HG02623 (cell line): ENCODE results near the gene FBXO47.

Source experiments
- ATAC-seq: cut with Tn5 transposase; IDR thresholded peaks from one replicate; pipeline ENCODE4 v1.9.1; 2021; ENCODE audit warnings: moderate library complexity; ENCODE audit not compliant: unreplicated experiment

FBXO47 gene

DNA sequence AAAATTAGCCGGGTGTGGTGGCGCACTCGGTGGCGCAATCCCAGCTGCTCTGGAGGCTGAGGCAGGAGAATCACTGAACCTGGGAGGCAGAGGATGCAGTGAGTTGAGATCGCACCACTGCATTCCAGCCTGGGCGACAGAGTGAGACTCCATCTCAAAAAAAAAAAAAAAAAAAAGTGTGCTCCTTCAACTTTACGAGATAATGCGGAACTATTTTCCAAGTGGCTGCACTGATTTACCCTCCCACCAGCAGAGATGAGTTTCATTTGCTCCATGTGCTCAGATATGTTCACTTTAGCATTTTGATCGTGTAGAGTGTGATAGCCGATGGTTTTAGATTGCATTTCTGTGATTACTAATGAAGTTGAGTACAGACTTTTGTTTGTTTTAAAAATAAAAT lies 61.8 kb downstream of the FBXO47 start:
- no peak for ATAC-seq

DNA sequence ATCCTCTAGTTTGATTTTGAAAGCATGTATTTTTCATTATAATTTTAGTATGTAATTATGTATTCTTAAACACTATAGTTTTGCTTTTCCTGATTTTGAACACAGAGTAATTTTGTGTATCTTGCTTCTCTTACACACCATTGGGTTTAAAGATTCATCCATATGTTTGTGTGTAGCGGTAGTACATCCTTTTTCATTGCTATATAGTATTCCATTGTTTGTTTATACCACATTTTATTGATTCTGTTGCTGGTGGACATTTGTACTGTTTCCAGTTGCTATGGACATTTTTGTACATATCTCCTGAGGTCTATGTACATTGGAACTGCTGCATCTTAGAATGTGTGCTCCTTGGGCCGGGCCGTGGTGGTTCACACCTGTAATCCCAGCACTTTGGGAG lies 62.3 kb downstream of the FBXO47 start:
- ATAC-seq = no peak

DNA sequence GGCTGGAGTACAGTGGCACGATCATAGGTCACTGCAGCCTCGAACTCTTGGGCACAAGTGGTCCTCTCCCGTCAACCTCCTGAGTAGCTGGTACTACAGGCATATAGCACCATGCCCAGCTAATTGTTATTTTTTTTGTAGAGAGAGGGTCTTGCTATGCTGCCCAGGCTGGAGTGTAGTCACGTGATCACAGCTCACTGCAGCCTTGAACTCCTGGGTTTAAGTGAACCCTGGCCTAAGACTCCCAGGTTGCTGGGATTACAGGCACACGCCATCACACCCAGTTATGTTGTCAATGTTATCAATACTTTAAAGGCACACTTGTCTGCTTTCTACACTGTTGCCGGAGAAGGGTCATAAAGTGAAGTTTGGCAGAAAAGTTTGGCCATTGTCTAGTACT lies 63.8 kb downstream of the FBXO47 start:
- ATAC-seq = no peak

DNA sequence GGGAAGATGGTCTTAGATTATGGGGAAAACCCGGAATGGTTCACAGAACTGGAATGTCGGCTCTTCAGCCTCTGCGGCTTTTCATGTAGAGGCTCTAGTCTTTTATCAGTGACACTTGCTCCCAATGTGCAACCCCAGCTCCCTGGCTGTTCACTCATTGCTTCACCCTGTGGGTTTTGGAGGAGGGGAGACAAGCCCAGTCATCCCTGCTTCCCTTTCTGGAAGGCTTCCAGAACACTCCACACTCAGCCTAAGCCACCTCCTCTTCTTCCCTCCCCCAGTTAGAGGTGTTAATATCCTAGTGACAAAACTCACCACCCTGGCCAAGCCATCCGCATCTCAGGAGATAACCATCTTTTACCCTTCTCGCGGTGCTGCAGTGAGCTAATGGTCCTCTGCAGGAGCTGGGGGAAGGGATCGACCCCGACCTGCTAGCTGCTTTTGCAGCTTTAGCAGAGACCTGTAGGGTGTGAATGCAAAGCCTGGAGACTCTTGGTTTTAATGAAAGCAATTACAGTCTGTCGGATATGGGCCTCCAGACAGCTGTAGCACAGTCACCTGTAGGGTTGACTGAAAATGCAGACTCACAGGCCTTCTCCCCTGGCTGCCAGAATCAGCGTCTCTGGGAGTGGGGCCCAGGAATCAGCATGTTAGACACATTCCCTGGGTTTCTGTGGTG lies 66.1 kb downstream of the FBXO47 start:
- no peak for ATAC-seq

DNA sequence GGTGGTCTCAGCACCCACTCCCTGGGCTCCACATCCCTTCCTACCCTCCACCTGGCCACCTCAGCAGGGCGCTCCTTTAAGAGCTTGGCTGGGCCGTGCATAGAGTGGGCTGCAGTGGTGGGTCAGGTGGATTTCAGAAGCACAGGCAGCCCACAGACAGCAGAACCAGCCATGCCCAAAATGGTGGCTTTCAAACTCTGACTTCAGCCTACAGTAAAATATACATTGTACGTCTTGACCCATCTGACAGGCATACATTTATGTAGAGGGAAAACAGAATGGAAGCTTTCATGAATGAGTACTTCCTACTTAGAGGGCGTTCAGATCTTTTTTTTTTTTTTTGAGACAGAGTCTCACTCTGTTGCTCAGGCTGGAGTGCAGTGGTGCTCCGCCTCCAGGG lies 67.8 kb downstream of the FBXO47 start:
- no peak for ATAC-seq

DNA sequence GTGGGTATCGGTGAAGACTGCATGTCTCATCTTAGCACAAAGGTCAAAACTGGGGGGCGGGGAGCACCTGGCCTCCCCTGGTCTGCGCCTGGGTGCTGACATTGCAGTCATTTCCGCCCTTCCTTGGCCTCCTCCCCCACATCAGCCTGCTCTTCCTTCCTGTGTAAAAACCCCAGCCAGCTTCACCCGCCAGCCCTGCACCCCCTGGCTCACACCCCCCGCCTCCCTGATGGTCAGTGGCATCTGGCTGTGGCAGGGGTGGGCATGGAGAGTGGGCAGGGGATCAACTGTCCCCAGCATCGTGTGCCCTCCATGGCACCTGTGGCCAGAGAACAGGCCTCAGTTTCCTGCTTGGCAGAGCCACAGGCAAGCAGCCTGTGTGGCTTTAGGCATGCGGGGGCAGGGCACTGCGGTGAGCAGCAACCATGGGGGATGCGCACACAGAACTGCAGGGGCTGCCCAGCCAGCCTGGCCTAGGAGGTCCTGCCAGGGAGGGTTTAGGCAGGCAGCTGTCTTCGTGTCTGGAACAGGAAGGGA lies 68.3 kb downstream of the FBXO47 start:
- ATAC-seq = peak; percentile 67

DNA sequence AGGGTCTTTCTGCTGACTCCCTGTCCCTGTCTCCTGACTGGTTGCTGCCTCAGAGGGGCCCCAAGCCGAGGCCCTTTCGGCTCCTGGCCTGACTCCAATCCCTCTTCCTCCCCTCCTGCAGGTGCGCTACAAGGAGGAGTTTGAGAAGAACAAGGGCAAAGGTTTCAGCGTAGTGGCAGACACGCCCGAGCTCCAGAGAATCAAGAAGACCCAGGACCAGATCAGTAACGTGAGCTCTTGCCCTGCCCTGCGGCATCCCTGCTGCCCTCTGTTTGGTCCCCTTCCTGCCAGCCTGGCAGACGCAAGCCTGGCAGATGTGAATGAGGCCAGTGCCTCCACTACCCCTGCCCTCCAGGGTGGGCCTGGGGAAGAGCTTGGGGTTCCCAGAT lies 68.9 kb downstream of the FBXO47 start:
- ATAC-seq = no peak

DNA sequence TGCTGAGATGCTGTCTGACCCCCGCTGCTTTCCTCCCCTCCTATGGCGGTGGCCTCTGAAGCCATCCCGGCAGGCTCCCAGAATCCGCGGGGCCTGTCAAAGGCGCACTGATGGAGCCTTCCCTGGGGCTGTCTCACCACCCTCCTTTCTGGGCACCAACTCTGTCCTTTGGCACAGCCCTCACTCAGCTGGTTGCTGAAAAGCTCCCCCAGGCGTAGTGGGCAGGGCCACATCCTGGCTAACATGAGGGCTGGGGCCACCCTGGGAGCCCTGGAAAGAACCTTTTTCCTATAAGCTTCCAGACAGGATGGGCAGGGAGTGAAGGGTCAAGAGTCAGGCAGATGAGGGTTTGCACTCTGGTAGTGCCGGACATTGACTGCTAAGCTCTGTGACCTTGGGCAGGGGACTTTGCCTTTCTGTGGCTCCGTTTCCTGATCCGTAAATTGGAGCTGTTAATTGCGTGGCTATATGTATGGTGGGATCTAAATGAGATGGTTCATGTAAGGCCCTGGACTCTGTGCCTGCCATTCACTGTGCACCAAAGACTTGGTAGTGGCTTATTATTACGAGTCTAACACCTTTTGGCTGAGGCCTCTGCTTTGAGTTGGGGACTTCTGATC lies 69.4 kb downstream of the FBXO47 start:
- ATAC-seq = no peak

DNA sequence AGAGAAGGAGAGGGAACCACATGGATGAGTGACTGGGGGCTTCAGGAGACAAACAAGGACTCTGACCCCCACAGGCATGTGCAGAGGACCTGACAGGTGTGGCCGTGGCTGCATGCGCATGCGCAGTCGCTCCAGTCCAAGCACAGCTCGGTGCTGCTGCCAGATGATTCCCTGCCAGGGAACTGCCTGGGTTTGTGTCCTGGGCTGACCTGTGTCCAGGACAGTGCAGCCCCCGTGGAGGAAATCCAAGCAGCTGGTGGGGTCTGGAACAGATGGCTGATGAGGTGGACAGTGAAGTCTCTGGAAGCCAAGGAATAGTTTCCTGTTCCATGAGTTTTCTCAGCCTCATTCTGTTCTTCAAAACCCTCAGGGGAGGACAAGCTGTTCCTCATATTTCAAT lies 70.0 kb downstream of the FBXO47 start:
- no peak for ATAC-seq

DNA sequence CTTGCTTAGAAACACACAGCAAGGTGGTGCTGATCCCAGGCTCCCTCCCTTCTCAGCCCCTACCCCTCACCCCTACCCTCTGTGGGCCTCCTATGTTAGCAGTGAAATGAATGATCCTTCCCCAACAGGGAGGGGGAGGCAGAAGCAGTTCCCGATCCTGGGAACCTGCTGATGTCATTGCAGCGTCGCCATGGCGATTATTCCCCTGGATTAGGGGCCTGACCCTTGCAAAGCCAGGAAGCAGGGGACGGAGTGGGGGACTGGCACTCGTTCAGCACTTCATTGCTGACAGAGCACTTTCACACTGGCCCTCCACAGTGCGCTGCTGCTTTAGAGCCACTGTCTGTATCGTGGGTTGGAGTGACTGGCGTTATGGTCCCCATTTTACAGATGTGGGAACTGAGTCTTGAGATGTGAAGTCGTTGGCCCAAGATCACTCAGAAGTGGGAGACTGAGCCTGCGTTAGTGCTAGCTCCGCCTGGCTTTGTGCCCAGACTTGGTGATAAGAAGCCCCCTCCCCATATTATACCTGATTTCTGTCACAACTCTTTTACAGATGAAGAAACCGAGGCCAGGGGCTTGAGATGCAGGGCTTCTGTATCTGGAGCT lies 70.8 kb downstream of the FBXO47 start:
- ATAC-seq = no peak

DNA sequence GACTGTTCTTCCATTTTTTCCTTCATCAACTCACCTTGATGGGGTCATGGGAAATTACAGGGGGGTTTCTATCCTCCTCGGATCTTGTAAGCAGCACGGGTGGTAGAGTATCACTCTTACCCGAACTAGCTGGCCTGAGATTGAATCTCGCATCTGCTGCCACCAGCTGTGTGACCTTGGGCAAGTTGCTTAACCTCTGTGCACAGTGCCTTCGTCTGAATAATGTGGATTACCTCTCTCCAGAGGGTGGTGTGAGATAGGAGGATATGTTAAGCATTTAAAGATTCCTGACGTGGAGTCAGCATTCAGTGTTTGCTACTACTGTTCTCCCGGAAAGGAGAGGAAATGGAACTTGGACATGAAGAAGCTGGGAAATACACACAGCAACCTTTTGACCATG lies 72.9 kb downstream of the FBXO47 start:
- no peak for ATAC-seq

DNA sequence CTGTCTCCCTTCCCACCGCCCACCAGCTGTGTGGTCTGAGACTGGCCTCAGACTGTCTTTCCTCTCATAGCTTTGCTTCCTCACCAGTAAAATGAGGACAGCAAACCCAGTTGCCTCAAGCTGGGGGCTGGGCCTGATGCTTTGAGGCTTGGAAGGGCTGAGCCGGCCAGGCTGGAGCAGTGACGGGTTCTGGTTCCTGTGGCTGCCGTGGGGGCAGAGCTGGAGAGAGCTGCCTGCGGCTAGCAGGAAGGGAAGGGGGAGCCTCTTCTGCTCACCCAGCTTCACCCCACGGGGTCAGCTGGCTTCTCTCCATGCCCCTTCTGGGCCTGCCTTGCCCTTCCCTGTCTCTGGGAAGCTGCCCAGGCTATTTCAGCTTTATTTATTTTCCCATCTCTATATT lies 73.6 kb downstream of the FBXO47 start:
- ATAC-seq = no peak

DNA sequence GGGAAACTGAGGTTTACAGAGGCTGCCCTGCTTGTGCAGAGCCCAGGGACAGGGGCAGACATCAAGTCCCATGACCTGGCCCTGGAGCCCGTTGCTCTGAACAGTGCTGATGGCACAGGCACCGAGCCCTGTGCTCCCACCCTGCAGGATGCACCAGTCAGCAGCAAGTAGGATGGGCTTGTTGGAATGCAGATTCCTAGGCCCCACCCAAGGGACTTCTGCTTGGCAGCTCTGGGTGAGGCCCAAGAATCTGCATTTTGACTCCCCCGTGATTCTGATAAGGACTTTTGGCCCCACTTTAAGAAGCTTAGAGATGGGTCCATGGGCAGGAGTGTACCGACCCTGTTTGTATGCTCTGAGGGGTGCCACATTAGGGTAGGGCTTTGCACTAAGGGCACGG lies 74.1 kb downstream of the FBXO47 start:
- no peak for ATAC-seq

DNA sequence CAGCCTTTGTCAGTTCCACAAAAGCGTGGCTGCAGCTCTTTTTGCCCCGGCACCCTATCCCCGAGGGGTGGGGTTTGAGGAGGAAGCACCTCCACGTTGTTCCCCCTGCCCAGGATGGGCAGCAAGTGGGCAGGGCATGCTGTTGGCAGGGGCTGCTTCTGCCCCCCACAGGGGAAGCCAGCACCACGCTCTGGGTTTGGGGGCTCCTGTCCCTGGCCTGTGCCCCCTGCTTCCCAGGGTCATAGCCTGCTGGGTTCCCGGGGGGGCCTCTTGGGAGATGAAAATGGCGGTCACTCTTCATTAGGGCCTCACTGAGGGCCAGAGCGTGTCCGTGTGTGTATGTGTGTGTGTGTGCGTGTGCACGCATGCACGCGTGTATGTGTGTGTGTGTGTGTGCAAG lies 74.6 kb downstream of the FBXO47 start:
- no peak for ATAC-seq

DNA sequence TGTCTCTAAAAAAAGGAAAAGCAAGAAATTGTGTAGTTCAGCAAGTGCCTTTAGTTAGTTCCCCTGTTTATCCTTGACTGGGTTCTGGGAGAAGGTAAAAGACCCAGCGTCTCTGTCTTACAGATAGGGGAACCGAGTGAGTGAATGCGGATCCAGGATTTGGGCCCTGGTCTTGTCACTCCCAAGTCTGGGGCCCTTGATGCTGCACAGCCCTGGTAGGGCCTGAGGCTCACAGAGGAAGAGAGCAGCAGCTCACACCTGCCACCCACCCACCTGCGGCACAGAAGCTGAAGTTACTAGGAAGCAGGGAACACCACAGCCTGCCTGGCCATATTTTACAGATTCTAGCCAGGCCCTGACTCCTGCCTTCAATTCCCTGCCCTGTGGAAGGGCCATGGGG lies 75.1 kb downstream of the FBXO47 start:
- no peak for ATAC-seq

DNA sequence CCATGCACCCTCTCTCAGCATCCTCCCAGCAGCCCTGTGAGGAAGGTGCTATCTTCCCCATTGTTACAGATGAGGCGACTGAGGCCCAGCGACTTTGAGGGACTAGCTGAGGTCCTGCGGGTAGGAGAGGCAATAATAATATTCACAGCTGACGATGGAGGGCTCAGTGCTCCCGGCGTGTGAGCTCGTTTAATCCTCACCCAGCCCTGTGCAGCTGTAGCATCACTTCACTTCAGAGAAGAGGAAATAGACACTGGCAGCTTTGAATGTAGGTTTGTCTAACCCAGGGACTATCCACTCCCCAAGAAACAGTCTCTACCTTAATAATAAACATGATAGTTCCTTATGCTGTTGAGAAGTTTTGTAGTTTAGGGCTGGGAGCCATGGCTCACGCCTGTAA lies 75.8 kb downstream of the FBXO47 start:
- ATAC-seq = no peak

DNA sequence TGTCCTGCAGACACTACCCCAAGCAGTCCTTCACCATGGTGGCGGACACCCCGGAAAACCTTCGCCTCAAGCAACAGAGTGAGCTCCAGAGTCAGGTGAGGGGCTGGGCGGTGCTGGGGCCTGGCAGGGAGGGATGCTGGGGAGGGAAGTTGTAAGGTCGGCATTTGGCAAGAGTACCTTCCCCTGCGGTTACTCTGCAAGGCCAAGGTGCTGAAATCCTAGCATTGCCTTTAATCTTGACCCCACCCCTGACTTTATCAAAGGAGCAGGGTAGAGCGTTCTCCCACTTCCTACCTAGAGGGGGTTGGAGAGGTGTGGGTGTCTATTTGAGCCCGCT lies 76.8 kb downstream of the FBXO47 start:
- no peak for ATAC-seq

DNA sequence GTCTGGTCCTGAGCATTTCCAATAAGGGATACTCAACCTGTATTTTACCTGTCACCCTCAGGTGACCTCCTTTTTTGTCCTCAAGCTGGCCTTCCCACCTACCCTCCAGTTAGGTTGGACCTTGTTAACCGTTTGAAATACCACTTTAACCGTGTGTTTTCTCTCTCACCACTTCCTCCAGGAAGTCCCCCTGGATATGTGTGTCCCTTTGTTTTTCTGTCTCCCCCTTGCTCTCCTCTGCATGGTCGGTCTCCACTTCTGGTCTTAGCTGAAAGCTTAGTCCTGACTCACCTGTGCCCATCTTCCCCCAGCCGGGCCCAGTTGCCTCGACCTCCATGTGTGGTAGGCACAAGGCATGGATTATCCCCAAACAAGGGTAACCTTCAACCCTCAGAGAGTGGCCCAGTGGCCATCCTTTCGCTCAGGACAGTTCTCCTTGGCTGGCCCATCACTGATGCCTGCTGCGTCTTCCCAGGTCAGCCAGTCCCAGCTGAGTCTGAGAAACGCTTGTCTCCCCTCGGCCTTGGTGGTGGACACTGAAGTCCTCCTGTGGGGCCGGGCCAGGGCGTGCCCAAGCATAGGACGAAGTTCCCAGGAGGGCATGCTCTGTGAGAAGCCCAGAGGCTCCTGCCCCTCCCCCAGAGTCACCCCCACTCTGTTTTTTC lies 77.3 kb downstream of the FBXO47 start:
- ATAC-seq = no peak

DNA sequence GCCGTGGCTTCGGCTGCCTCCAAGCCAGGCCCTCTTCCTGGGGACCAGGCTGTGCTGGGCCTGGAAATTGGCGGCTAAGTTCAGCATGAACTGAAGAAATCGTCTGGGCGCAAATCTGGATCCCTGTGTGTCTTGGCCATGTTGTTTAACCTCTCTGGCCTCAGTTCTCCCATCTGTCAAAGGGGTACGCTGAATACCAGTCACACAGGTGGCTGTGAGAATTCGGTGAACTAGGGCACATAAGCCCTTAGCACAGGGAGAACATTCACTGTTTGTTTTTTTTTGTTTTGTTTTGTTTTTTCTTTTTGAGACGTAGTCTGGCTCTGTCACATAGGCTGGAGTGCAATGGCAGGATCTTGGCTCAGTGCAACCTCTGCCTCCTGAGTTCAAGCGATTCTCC lies 78.4 kb downstream of the FBXO47 start:
- ATAC-seq = no peak

DNA sequence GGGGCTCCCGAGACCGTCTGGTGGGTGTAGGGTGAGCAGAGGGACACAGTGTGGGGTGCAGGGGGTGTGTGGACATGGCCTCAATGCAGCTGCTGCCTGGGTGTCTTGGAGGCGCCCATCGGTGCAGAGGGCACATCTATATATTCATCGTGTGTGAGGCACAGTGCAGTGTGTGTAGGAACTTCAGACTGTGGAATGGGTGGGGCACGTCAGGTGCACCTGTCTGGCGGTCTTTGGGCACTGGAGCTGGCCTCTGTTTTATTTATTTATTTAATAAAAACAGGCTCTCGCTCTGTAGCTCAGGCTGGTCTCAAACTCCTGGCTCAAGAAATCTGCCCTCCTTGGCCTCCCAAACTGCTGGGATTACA lies 80.6 kb downstream of the FBXO47 start:
- ATAC-seq = no peak
